HG02943 (cell line): Measurements from ENCODE around the gene PRDM16.

Source experiments
- ATAC-seq: cut with Tn5 transposase; IDR thresholded peaks from one replicate; pipeline ENCODE4 v1.9.1; 2021; ENCODE audit warnings: mild to moderate bottlenecking, low read depth, moderate library complexity; ENCODE audit not compliant: unreplicated experiment

The PRDM16 gene

DNA sequence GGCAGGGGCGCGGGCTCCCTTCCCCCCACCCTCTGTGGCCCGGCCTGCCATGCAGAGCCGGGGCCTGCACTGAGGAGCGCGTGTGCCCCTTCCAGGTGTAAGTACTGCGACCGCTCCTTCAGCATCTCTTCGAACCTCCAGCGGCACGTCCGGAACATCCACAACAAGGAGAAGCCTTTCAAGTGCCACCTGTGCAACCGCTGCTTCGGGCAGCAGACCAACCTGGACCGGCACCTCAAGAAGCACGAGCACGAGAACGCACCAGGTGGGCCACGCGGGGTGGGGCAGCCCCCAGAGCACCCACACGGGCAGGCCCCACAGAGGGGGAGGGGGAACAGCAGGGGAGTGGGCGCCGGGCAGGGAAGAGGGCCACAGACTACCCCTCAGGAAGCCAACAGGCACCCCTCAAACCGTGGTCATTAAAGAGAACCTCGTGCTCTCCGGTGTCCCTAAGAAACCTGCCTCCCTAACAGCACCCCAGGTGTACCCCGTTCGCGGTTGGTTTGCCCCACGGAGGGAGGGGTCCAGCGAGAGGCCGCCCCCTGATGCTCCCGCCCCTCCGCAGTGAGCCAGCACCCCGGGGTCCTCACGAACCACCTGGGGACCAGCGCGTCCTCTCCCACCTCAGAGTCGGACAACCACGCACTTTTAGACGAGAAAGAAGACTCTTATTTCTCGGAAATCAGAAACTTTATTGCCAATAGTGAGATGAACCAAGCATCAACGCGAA lies 356.6 kb downstream of the PRDM16 start:
- no peak for ATAC-seq

DNA sequence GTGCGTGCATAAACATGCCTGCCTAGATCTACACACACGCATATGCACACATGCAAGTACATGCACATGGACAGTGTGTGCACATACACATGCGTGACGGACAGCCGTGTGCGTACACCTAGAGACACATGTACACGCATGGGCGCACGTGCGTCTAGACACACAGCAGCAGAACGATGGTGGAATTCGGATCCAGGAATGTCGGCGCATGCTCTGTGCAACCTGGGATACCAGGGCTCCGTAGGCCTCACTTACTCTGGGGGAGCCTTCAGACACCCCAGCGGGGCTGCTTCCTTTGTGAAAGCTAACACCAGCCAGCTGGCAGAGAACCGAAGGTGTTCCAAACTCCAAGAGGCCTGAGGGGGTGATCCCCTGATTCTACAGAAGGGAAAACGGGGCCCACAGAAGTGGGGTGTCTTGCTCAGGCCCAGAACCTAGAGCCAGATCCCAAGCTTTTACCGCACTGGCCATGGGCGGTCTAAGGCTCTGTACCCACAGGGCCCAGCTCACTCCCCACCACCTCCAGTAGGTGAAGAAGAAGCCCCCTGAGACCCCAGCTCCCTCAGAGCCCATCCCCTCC lies 358.0 kb downstream of the PRDM16 start:
- ATAC-seq: no peak

DNA sequence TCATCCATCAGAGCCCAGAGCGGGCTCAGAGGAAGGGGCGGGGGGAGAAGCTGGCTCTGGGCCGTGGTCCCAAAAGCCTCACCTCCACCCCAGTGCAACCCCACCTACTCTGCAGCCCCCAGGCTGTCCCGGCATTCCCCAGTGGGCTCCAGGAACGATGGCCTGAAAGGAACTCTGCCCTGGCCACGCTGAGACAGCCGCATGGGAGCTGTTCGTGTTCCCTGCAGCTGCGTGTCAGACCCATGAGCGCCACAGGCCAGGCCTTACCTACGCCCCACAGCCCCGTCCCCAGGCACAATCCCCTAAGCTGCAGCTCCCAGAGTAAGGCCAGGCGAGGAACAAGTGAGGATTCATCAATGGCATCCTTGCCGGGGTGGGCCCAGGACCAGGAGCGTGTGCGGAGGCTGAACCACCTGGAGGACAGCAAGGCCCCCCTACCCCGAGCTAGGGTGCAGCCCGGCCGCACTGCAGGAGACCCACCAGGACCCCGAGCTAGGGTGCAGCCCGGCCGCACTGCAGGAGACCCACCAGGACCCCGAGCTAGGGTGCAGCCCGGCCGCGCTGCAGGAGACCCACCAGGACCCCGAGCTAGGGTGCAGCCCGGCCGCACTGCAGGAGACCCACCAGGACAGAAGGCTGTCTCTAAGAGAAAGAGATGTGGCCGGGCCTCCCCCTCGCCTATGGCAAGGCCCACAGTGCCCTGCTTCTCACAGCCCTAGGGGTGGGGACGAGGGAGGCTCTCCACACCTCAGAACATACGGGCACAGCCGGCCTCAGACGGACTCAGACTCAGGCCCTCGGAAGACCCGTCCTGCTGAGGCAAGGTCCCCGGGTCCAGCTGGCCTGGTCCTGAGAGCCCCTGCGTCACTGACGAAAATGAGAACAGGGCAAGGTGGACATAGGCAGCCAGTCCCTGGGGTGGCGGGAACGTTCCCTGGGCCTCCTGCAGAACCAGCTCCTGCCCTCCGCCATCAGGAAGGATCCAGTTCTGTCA lies 359.0 kb downstream of the PRDM16 start:
- no peak for ATAC-seq

DNA sequence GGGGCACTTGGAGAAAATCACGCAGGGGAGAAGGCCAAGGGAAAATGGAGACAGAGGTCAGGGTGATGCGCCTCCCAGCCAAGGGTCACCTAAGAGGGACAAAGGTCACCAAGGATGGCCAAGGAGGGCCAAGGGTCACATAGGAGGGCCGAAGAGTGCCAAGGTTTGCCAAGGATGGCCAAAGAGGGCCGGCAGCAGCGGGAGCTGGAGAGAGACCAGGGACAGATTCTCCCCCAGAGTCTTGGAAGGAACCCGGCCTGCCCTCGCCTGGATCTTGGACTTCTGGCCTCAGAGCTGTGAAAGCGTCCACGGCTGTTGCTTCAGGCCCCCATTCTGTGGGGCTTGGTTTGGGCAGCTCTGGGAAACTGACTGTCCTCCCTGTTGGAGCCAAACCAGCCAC lies 359.9 kb downstream of the PRDM16 start:
- ATAC-seq: no peak

DNA sequence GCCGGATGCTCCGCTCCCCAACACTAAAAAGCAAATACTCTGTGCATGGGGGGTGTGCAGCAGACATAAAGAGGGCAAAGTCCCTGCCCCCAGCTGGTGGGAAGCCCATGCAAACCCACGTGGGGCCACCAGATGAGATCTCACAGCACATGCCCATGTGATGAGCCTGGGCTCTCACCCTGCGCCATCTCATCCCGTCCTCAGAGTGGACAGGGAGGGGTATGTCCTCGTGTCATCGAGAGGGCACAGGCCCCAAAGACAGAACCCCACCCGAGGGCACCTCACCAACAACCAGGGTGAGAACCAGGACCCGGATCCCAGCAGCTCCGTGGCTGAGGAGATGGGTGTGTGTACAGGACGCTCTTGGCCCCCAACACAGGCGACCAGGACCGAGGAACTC lies 360.3 kb downstream of the PRDM16 start:
- no peak for ATAC-seq

DNA sequence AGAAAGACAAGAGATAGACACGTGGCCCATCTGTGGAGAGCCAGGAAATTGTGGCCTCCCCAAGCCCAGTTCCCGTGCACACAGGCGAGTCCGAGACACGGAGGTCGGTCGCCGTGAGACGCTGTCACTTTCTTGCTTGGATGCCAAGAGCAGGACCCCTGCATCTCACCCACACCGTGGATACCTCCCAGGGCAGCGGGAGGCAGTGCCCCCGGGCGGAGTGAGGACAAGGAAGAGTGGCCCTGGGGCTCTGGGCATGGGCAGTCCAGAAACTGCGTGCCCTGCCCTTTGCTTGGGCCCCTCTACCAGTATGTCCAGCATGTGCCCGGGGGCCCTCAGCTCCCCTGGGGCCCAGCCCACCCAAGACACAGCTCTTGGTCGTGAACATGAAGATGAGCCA lies 360.8 kb downstream of the PRDM16 start:
- ATAC-seq: no peak

DNA sequence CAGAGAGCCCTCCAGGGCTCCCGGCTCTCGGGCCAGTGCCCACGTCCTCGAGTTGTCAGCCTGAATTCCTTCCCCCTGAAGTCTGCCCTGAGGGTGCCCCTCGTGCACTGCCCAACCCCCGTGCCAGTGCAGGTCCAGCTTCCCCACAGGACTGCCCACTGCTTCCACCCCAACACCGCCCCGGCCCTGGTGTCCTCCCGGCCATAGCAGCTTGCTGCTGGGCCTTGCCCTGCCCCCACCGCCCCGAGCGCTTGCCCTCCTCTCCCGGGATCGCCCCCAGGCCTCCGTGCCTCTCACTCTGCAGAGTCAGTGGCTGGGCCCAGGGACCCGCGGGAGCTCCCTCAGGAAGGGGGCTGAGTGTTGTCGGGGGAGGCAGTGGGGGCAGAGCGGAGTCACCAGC lies 361.4 kb downstream of the PRDM16 start:
- ATAC-seq: no peak

DNA sequence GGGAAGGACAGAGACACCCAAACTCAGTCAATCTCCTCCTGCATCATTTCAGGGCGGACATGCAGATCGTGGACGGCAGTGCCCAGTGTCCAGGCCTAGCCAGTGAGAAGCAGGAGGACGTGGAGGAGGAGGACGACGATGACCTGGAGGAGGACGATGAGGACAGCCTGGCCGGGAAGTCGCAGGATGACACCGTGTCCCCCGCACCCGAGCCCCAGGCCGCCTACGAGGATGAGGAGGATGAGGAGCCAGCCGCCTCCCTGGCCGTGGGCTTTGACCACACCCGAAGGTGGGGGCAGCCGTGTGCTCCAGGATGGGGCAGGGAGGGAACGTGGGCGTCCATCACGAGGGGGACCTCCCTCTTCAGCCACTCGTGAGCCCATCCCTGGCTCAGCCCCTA lies 361.8 kb downstream of the PRDM16 start:
- no peak for ATAC-seq

DNA sequence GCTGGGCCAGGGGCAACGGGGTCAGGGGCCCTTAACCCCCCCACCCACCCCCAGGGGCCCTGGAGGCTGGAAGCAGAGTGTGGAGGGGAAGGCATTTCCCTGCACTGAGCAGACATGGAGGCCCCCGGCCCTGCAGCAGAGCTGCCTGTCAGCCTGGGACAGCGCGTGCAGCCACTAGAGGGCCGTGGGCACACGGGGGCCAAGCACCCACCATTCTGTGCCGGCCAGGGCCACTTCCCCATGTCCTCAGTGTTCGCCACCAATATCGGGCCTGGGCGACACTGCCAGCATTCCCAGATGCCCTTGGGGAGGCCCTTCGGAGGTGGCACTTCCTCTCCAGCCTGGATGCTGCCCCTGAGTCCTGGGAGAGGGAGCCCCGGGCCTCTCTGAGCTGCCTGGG lies 362.3 kb downstream of the PRDM16 start:
- no peak for ATAC-seq

DNA sequence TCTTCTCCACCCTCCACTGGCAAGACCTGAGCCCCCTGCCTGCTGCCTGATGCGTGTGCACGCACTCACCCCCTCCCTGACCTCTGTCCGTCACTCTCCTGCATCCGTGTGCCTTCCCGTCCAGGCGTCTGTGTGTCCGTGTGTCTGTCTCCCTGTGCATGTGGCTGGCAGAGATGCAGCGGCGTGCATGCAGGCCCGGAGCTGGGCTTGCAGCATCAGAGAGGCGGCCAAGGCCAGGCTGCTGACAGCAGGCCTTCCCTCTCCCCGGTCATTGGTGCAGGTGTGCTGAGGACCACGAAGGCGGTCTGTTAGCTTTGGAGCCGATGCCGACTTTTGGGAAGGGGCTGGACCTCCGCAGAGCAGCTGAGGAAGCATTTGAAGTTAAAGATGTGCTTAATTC lies 362.7 kb downstream of the PRDM16 start:
- no peak for ATAC-seq

DNA sequence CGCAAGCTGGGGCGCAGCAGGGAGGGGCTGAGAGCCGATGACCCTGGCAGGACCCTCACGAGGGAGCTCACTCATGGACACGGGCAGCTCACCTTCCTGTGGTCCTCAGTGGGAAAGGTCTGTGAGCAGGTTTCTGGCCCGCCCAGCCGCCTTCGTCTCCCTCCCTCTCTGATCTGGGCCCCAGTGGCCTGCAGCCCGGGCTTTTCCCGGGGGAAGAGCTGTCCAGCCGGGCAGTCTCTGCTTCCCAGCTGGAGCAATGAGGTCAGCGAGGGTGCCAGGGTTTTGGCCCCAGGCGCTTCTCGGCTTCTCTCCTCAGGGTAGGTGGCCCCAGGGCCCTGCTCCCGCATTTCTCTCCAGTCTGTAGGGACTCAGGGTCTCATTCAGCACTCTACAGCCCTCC lies 363.3 kb downstream of the PRDM16 start:
- ATAC-seq: no peak

DNA sequence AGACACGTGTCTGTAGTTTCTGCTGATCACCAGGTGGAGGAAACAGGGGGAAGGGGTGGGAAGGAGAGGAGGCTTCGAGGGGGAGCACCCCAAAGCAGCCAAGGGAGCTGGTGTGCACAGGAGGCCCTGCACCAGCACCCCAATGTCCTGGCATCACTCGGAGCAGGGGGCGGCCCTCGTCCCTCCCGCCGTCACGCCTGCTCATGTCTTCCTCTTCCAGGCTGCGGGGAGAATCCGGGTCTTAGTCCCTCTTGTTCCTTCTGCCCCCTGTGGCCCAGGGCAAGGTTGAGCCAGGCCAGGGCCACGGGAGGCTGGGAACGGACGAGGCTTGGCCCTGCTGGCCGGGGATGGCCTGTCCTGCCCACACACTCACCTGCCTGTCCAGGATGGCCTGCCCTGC lies 364.1 kb downstream of the PRDM16 start:
- no peak for ATAC-seq

DNA sequence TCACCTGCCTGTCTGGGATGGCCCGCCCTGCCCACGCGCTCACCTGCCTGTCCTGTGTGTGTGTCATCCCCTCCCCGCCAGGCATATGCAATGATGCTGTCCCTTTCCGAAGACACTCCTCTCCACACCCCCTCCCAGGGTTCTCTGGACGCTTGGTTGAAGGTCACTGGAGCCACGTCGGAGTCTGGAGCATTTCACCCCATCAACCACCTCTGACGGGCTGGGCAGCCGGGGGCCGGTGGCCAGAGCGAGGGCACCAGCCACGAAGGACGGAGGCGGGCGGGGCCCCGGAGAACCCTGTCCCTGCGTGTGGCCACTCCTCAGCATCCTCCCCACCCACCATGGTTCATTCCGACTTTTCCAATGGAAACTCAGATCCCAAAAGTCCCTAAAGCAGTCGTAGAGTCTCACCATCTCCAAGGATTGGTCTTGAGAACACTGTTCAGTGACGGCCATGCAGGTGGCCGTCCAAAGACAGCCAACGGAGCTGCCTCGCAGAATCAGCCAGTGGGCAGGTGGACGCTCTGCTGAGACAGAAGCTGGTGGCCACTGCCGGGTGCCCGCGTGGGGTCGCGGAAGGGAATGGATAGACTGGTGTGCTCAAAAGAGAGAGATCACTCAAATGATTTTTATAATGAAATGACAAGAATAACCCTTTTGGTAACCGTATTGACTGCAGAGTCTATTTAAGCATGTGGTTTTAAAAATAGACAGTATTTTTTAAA lies 364.8 kb downstream of the PRDM16 start:
- no peak for ATAC-seq

DNA sequence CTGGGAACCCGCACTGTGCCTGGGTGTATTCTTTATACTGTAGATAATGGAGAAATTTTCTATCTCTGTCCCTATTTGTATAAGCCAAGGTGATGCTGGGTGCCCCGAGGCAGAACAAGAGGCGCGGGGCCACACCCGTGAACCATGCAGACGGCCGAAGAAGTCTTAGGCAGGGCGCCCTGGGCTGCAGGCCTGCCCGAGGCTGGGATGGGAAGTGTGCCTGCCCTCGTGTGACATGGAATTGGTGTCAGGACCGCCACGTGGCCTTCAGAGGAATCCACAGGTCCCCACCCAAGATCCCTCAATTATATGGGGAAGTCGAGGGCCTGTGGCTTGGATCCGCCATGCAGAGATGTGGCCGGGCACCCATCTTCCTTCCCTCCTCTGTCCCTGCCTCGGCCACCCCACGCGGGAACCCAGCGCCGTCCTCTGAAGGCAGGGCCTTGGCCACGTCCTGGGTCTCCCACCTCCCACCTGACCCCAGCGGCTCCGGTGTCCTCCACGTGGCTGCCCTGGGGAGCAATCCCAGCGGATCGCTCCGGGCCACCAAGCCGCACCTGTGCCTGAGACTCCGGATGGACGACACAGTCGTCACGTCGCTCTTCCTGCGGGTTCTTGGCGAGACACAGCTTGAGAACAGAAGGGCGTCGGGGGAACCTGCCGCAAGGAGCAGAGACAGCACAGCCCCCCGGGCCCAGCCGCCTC lies 365.6 kb downstream of the PRDM16 start:
- no peak for ATAC-seq

DNA sequence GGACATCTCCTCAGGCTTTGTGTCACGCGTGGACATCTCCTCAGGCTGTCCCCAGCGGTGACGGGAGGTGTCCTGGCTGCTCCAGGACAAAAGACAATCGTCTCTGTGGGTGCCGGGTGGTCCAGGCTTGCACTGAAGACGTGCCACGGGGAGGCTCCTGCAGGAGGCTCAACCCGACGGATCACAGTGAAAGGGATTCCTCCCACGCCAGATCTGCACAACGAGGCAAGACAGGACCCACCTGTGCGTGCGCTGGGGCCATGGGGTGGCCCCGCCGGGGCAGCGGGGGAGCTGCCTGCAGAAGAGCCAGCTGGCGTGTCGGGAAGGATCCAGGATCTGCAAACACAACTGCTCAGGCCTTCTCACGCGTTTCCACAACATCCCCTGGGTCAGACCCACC lies 366.7 kb downstream of the PRDM16 start:
- ATAC-seq: no peak

DNA sequence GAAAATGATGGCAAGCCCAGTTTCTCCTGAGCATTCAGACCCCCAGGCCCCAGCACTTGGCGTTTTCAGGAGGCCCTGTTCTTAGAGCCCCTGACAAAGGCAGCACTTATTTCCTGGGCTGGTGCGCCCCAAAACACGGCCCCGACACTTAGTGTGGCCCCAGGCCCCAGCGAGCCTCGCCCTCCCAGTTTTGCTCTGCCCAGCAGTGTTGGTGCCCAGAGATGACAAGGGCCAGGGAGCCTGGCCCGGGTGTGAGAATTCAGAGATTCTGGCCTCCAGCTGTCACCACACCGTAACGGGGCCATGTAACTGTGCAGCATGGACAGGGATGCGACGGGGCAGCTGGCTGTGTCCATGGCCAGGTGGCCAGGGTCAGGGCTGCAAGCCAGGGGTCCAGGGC lies 367.4 kb downstream of the PRDM16 start:
- no peak for ATAC-seq

DNA sequence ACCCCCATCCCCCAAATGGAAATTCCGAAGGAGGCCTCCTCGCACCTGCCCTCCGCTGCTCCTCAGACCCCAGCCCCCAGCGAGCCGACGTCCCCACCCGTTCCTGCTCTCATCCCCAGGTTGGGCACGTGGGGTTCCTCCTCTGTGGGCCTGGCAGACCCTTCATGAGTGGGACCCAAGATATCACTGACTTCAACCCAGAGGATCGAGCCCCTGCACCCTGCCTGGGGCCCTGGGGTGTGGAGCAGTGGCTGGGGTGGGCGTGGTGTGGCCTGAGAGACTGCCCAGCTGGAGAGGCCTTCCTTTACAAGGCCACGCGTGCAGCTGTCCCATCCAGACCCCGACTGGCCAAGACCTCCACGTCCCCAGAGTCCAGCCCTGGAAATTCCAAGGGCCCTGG lies 367.9 kb downstream of the PRDM16 start:
- ATAC-seq: no peak

DNA sequence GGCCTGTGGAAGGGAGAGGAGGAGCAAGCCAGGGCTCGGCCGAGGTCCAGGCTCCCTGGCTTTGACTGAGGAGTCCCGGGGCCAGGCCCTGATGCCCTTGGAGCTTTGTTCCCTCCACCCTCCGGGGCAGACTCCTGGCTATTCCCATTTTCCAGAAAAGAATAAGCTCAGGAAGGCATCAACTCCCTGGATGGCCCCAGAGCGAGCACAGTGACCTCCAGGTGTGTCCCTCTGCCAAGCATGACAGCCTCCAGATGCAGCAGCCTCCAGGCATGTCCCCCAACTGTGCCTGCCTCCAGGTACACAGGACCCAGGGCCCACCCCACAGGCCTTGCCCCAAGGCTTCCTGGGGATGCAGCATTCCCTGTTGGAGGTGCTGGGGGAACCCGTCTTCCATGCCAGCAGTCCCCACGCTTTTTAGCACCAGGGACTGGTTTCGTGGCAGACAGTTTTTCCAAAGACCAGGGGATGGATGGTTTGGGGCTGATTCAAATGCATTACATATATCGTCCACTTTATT lies 369.7 kb downstream of the PRDM16 start:
- no peak for ATAC-seq

DNA sequence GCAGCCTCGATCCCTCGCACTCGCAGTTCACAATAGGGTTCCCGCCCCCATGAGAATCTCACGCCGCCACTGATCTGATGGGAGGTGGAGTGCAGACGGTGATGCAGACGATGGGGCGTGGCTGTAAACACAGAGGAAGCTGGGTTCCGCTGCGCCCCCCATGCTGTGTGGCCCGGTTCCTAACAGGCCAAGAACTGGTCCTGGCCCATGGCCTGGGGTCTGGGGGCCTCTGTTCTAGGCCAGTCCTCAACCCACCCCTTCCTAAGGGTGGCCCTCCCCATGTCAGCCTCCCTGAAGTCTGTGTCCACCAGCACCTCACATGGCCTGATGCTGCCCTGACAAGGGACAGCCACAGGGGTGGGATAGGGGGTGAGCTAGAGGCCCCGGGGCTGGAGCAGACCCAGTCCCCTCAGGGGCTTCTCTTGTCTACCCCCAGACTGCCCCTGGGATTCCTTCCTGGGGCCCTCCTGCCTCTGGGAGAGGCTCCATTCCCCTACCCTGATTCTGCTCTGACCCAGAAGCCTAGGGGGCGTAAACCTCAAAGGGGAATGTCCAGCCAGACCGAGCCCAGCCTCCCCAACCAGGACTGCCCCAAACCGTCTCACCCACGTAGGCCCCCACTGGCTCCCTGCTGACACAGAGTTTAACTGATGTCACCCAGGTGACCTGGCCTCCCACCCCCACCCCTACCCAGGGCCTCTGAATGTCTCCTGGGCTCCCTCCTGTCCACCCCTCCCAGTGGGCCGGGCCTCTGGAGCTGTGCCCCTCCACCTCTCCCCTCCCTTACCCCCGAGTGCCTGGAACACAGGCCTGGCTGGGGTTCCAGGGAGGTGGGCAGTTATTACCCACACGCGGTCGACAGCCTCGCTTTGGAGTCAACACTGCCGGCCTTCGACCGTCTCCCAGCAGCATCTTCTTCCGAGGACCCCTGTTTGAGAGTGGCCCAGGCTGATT lies 370.6 kb downstream of the PRDM16 start:
- ATAC-seq: no peak
